ENCODE measurements around the gene LARP1. TPM values are rescaled to one million over a fixed set of nuclear protein-coding genes. Genes with fewer than 3 reads are reported as not detected.
A peak's percentile ranks its signal among the peaks of the same experiment; 100 is the strongest.

LARP1 gene
- total and polyA plus RNA-seq, 9 of the 15 experiments (the other 6 are each of a cell fraction or from before 2014, with no cell fraction given), result 22.6 to 300 (median 92.0) TPM

DNA sequence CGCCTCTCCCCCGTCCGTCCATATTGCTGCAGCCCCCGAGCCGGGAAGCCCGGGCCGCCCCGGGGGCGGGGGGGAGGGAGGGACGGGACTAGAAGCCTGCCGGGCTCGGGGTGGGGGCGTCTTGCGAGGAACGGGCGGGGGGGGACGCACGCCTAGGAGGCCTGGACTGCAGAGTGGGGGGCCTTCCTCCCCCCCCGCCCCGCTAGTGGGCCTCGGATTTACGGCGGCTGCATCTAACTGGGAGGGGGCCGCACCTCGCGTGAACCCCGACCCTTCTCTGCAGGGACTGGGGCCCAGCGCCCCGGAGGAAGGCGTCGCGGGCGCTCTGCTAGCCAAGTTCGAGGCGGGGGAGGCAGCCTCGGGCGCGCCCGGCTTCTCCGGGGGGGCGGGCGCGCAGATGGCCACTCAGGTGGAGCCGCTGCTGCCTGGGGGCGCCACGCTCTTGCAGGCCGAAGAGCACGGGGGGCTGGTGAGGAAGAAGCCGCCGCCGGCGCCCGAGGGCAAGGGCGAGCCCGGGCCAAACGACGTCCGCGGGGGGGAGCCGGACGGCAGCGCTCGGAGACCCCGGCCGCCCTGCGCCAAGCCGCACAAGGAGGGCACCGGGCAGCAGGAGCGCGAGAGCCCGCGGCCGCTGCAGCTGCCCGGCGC is at the start of gene LARP1 (continued):
- TF ChIP-seq ZFPM2 (CRISPR knock-in tag; IDR thresholded peaks at IDR 0.05), result no peak
- TF ChIP-seq RNF2 (IDR thresholded peaks at IDR 0.05), result no peak; the same call in 1 of the 2 replicates
- TF ChIP-seq SRSF3 (IDR thresholded peaks at IDR 0.05; ENCODE audit: insufficient read depth, low read length), result no peak
- TF ChIP-seq FOXJ2 (tag; IDR thresholded peaks at IDR 0.05), result no peak
- TF ChIP-seq STAG1 (CRISPR knock-in tag; IDR thresholded peaks at IDR 0.05; ENCODE audit: borderline replicate concordance), result no peak
- no peak for TF ChIP-seq FOSL1 (tag; conservative IDR thresholded peaks at IDR 0.05)
- no peak for TF ChIP-seq YBX1 (IDR thresholded peaks at IDR 0.05)
- TF ChIP-seq NR1H2 (CRISPR knock-in tag; IDR thresholded peaks at IDR 0.05), result no peak
- TF ChIP-seq, protein P1, sequence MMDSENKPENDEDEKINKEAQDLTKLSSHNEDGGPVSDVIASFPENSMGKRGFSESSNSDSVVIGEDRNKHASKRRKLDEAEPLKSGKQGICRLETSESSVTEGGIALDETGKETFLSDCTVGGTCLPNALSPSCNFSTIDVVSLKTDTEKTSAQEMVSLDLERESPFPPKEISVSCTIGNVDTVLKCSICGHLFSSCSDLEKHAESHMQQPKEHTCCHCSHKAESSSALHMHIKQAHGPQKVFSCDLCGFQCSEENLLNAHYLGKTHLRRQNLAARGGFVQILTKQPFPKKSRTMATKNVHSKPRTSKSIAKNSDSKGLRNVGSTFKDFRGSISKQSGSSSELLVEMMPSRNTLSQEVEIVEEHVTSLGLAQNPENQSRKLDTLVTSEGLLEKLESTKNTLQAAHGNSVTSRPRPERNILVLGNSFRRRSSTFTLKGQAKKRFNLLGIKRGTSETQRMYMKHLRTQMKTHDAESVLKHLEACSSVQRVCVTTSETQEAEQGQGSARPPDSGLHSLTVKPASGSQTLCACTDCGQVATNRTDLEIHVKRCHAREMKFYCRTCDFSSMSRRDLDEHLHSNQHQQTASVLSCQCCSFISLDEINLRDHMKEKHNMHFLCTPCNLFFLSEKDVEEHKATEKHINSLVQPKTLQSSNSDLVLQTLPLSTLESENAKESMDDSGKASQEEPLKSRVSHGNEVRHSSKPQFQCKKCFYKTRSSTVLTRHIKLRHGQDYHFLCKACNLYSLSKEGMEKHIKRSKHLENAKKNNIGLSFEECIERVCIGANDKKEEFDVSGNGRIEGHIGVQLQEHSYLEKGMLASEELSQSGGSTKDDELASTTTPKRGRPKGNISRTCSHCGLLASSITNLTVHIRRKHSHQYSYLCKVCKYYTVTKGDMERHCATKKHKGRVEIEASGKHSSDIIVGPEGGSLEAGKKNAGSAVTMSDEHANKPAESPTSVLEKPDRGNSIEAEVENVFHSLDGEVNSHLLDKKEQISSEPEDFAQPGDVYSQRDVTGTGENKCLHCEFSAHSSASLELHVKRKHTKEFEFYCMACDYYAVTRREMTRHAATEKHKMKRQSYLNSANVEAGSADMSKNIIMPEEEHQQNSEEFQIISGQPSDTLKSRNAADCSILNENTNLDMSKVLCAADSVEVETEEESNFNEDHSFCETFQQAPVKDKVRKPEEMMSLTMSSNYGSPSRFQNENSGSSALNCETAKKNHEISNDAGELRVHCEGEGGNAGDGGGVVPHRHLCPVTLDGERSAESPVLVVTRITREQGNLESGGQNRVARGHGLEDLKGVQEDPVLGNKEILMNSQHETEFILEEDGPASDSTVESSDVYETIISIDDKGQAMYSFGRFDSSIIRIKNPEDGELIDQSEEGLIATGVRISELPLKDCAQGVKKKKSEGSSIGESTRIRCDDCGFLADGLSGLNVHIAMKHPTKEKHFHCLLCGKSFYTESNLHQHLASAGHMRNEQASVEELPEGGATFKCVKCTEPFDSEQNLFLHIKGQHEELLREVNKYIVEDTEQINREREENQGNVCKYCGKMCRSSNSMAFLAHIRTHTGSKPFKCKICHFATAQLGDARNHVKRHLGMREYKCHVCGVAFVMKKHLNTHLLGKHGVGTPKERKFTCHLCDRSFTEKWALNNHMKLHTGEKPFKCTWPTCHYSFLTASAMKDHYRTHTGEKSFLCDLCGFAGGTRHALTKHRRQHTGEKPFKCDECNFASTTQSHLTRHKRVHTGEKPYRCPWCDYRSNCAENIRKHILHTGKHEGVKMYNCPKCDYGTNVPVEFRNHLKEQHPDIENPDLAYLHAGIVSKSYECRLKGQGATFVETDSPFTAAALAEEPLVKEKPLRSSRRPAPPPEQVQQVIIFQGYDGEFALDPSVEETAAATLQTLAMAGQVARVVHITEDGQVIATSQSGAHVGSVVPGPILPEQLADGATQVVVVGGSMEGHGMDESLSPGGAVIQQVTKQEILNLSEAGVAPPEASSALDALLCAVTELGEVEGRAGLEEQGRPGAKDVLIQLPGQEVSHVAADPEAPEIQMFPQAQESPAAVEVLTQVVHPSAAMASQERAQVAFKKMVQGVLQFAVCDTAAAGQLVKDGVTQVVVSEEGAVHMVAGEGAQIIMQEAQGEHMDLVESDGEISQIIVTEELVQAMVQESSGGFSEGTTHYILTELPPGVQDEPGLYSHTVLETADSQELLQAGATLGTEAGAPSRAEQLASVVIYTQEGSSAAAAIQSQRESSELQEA (IDR thresholded peaks at IDR 0.05; ENCODE audit: low read depth), result no peak
- TF ChIP-seq SRSF7 (optimal IDR thresholded peaks at IDR 0.05; ENCODE audit: low read depth, low read length), result no peak
- no peak for TF ChIP-seq LCOR (CRISPR knock-in tag; IDR thresholded peaks at IDR 0.05)
- 0 out of 2 replicates have a peak, but pooled peaks have one; percentile 32 for TF ChIP-seq NKRF (IDR thresholded peaks at IDR 0.05; ENCODE audit: borderline replicate concordance)
- TF ChIP-seq KLF1 (tag; IDR thresholded peaks at IDR 0.05), result no peak
- no peak; a peak in 1 of 4 replicates for TF ChIP-seq MNT (conservative IDR thresholded peaks at IDR 0.05)
- 0 out of 2 replicates have a peak, but pooled peaks have one; percentile 20 for TF ChIP-seq FOXP1 (CRISPR knock-in tag; IDR thresholded peaks at IDR 0.05)
- no peak for TF ChIP-seq NR2C2 (CRISPR knock-in tag; IDR thresholded peaks at IDR 0.05)
- 0 out of 2 replicates have a peak, but pooled peaks have one; percentile 8 for TF ChIP-seq NR2C2 (tag; IDR thresholded peaks at IDR 0.05)
